H1 (cell line): Measurements from ENCODE around the gene STIMATE.

Source experiments
- POLR2AphosphoS5 ChIP-seq: IDR thresholded peaks from 2 replicates; pipeline ENCODE4 v1.6.1; 2011; ENCODE audit warnings: low read depth, low read length
- TEAD4 ChIP-seq: IDR thresholded peaks from 2 replicates; pipeline ENCODE4 v1.6.1; 2012; ENCODE audit warnings: low read depth, low read length, inconsistent platforms, mixed read lengths

GRCh38 chr3:52896613-52897012, 735 bp downstream of the STIMATE start:
- no peak for TF ChIP-seq POLR2AphosphoS5
- TF ChIP-seq TEAD4, result no peak
